ENCODE results near the gene CDH3.

Gene CDH3

DNA sequence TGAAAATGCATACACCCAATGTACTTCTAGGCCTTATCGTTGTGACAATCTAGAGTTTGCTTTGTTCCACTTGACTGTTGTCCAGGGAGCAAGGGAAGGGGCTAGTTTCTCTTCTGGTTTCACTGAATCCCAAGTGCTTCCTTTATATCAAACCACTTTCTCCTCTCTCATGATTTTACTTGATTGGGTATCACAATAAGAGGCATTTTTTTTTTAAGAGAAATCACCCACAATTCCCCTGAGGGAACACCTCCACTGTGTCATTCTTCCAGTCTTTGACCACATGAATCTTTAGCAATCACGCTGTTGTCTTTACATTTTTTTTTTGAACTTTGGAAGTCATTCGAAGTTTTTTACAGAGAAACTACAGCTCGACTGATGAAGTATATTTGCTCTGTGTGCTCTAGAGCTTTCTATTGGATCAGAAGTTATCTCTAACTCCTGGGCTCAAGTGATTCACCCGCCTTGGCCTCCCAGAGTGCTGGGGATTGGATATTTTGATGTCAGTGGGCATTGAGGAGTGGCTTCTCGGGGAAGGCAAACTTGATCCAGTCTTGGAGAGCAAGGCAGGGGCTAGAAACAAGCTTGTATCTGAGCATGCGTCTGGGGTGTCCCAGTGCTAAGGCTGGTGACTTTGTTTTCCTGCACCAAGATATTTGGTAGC, 95.0 kb downstream of the CDH3 start:
- DNase-seq = no peak

DNA sequence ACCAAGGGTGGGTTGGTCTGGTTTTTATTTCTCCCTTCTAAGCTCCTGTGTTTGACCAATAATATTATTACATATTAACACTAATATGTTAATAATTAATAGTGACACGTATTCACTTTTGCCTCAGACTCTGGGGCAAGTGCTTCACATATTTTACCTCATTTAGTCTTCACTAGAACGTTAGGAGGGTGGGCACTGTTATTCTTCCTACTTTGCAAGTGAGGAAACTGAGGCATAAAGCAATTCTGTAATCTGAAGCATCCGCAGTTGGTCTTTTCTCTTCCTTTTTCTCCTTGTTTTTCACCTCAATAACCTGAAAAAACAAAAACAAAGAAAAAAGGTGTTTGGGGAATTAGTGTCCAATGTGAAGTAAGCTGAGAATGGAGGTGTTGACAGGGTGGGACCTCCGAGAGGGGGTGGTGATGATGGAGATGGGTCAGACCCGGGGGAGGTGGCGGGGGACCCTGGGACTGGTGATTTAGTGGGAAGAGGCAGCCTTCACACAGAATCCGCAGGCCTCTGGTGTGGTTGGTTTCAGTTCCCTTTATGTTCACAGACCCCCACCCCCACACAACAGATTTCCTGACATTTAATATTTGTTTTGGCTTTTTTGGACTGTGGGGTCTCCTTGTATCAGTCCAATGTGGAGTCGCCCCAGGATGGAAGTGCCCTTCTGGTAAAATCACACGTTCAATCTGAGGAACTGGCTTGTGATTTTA, 95.7 kb downstream of the CDH3 start:
- DNase-seq = no peak

GRCh38 chr16:68743664-68744063, 98.6 kb downstream of the CDH3 start:
- DNase-seq = no peak

DNA sequence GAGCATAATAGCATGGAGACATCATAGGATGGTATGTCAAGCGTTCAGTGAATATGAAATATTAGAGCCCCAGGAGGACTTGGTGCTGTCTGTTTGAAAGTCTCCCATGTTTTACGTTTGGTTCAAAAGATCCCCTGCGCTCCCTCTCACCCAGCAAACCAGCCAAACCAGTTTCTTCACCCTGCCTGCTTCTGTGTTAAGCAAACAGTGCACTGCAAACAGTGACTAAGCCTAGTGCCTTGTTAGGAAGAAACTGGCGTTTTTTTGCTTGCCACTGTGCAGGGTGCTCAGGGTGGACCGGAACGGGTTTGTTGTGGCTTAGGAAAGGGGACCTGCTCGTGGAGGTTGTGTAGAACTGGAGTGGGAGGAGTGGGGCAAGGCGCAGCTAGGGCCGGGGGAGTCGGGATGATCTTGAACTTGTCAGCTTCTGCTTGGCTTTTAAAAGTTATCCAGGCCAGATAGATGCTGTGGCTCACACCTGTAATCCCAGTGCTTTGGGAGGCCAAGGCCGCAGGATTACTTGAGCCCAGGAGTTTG, 99.7 kb downstream of the CDH3 start:
- DNase-seq = no peak

GRCh38 chr16:68746951-68747350, 101.8 kb downstream of the CDH3 start:
- no peak for DNase-seq

DNA sequence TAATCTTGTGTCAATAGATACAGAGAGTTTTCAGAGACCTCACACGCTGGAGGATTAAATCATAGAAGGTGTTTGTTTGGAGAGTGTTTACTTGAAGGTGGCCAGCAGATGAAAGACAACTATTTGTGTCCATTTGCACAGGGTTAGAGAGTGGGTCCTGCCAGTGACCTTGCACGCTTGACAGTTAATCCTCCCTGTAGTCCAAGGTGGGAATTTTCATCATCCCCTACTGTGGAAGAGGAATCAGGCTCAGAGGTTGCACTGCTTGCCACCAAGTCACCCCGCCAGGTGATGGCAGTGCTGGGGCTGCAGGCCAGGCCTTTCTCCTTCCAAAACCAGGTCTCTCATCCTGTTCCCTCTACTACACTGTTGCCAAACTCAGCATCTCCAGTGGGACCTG, 104.3 kb downstream of the CDH3 start:
- no peak for DNase-seq

Data from CD4-positive, alpha-beta T cell treated with Interleukin-4 for 1 hour (primary cell).